GM21529 (cell line): Measurements from ENCODE around the gene PAEP.
"Not testable (repeated sequence)": the region's sequence is repeated elsewhere in the genome, so short reads cannot be mapped to it uniquely, and the experiment has no call there.

Experiments
- ATAC-seq: cut with Tn5 transposase; IDR thresholded peaks from one replicate; pipeline ENCODE4 v1.9.1; 2021; ENCODE audit not compliant: unreplicated experiment

PAEP gene

DNA sequence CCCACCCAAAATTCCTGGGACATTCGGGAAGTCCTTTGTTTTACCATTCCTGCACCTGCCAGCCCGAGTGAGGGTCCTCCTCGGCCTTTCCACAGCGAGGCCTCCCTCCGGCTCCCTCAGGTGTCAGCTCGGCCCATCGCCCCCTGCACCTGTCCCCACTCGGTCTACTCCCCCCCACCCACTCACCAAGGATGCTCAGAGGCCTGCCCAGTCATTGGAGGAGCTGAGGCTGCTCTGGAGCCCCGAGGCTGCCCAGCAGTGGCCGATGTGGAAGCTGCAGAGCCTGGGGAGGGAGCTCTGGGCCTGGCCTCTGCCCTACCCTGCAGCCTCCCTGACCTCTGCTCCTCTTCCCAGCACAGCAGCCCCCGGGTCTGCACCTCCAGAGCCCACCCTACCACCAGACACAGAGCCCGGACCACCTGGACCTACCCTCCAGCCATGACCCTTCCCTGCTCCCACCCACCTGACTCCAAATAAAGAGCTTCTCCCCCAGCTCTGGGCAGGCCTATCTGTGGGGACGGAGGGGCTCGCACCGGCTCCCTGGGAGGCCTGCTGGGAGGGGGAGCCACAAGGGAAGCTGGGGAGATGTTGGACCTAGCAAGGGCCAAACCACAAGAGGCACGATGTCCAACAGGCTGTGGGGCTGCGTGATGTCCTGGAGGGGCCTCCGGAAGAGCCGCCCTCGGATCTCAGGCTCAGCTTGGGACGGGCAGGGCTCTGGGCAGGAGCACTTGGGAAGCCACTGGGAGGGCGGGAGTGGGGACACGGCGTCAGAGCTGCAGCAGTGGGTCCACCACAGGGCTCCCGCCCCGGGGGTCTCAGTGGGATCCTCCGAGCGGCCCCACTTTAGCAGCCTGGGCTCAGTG is 11.8 kb upstream of the PAEP start:
- not testable (repeated sequence) for ATAC-seq

DNA sequence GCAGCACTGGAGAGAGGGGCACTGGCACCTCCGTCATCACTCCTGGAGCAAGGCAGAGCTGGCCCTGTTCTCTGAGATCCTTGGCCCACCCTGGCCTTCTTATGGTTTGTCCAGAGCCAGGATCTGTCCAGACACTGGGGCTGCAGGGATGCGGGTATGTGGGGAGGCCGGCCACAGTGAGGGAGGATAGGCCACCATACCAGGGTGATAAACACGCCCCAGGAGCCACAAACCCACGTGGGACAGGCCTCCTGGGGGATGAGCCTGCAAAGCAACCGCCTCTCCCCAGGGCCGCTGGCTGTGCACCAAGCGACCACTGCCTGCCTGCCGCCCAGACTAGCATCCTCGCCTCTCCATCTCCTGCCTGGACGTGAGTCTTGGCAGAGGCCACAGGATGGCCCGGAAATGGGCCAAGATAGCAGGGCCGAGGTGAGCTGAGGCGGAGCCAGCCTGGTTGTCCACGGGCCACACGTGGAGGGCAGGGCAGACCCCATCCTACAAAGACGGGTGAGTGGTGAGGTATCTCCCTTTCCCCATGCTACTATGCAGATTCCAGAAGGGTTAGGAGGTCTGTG is 11.1 kb upstream of the PAEP start:
- ATAC-seq, result no peak

DNA sequence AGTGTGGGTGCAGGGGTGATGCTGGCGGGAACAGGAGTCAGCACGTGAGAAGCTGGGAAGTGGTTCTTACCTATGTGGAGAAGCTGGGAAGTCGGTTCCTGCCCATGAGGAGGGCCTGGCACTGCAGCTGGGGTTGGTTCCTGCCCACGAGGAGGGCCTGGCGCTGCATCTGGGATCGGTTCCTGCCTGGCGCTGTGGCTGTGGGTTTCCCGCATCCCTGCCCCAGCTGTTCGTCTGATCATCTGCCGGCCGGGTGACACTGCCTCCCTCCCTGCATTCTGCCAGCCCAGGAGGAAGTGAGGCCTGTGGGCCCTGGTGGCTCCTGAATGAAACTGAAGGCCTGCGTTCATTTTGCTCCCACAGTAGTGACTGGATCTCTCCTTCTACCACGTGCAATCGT is 10.5 kb upstream of the PAEP start:
- ATAC-seq, result no peak

DNA sequence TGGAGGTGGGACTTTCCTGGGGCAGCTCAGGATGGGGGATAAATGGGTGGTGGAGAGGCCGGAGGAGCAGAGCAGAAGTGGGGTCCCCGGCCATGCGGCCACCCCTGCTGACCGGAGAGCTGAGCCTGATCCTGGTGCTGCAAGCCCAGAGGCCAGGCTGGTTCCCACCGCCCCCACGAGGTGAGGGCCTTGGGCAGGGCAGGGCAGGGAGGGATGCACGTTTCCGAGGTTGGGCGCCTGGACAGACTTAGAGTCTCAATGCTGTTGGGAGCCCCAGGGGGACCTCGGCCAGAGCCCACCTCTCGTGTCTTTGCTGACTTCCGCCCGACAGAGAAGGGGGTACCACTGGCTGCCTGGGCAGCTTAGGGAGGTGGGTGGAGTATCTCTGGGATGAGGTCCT is 10.1 kb upstream of the PAEP start:
- no peak for ATAC-seq

DNA sequence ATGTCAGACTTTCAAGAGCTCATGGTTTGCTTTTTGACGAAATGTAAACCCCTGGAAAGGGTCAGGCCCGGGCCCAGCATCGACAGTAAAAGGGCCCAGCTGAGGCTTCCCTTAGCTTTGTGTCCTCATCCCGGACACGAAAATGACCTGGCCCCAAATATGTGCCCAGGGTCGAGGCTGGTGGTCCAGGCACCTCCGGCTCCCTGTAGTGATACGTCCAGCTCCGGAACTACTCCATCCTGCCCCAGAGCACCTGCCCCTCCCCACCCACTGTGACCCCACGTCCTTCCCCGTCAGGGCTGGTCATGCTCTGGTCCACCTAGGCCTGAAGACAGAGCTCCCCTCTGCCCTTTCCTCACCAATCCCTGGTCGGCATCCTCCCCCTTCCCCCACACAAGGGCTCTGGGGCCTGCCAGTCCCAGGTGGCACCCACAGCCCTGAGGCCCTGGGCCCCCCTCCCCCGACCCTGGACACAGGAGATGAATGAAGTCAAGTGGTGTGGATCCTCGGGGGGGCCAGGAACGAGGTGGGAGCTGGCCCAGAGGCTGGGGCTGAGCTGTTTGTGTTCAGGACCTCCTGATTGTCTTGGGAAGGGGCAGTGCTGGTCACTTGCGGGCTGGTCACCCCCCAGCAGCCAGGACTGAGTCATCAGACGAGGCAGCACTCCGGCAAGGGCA is 9.4 kb upstream of the PAEP start:
- ATAC-seq, result no peak

DNA sequence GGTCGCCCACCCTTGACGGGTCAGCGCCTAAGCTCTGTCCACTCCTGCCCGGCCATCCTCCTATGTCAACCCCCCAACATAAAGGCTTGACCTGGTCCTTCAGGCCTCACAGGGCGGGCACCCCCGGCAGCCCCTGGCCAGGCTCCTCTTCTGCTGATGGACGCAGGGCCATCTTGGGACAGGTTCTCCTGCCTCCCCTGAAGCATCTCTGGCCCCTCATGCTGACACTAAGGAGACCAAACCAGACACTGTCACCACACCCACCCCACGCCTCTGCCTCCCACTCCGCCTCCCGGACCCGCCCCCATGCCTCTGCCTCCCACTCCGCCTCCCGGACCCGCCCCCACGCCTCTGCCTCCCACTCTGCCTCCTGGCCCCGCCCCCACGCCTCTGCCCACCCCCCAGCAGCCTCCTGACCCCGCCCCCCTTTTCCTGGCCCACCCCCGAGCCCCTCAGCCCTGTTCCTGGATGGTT is 8.8 kb upstream of the PAEP start:
- no peak for ATAC-seq

DNA sequence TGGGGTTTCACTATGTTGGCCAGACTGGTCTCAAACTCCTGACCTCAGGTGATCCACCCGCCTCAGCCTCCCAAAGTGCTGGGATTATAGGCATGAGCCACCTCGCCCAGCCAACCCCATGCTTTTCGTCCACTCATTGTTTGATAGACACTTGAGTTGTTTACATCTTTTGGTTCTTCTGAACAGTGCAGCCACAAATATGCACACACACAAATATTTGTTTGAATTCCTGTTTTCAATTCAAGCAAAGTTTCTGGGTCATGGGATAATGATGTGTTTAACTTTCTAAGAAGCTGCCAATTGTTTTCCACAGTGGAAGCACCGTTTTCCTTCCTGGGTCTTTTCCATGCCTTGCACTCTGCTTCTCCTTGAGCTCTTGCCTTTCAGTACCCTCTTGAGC is 6.8 kb upstream of the PAEP start:
- ATAC-seq, result no peak

DNA sequence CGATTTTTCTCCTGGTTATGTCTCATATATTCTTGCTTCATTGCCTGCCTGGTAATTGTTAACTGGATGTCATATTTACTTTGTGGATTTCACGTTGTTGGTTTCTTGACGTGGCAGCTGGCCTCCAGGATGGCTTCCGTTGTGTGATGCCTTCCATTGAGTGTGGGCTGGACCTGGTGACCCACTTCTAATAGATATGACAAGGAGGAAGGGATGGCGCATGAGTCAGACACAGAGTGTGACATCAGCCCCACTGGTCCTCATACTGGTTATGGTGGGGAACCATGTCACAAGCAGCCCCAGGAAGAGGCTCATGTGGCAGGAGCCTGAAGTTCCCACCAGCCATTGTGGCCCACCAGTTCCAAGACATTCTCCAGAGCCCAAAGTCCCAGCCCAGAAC is 6.4 kb upstream of the PAEP start:
- ATAC-seq, result no peak

DNA sequence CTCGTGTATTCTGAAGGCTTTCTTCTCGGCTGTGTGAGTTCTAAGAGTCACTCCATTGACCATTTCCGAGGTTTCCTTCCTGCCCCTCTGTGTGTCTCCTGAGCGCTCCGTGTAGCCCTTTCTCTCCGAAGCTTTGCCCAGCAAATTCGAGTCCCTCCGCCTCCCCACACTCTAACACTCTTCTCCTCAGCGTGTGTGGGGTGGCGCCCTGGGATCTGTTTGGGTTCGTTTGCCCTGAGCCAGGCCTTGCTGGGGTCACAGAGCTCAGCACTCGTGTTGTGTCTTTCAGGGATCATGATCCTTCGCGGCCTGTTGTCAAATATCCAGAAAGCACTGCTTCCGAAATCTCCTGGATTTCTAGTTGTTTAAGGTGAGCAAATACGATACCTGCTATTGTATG is 5.6 kb upstream of the PAEP start:
- no peak for ATAC-seq

DNA sequence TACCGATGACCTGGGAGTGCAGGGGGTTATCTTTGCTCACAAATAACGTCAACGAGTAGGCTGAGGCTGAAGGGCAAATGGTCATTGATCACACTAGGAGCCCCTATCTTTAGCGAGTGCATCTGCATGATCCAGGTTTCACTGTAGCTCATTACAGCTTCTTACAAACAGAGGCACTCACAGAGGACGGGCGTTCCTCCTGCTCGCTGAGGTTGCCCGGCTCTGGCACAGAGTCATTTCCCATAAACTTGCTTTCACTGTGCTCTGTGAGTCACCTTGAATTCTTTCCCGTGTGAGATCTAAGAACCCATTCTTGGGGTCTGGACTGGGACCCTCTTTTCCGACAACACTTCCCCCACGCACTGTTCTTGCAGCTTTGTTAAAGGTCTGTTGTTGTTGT is 1.9 kb upstream of the PAEP start:
- ATAC-seq, result no peak

DNA sequence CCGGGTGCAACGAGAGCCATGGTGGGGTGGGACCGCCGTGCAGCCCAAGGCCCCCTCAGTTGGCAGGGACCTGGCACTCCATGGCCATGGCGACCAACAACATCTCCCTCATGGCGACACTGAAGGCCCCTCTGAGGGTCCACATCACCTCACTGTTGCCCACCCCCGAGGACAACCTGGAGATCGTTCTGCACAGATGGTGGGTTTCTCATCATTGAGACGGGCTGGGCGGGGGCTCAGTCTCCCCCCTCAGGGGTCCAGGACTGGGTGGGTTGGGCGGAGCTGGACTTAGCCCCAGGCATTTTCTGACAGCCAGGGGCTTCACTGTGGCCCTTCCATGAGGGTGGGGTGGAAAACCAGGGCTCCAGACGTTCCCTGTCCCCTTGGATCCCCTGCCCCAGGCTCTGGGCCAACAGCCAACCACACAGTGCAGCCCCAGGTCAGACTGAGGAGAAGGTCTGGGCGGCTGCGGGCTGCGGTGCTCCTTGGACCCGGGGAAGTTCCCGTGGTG is 734 bp downstream of the PAEP start:
- no peak for ATAC-seq

DNA sequence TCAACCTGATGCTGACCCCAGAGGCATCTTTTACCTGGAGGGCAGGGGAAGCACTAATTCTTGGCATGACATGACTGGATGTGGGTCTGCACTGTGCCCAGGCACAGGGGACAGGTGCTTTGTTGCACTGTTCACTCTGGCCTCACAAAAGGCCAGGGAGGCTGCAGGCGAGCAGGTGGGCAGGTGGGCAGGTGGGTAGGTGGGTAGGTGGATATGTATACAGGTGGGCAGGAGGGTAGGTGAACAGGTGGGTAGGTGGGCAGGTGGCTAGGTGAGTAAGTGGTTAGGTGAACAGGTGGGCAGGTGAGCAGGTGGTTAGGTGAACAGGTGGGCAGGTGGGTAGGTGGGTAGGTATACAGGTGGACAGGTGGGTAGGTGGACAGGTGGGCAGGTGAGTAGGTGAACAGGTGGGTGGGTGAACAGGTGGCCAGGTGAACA is 1.5 kb downstream of the PAEP start:
- no peak for ATAC-seq

DNA sequence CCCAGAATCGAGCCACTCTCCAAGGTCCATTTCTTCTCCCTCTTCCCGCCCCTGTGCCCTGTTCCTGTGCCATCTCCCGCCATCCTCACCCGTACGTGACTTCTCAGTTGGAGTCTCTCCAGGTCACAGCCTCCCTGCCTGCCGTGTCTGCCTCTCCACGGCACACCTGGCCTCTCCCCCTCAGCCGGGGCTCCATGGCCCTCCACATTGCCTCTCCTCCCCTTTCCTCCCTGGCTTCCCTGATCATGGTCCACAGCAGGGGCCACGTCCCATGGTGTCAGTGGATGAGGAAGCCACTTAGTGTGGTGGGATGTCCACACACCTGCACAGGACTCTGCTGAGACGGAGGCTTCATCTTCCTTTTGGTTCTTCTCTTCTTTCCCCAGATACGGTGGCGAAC is 2.3 kb downstream of the PAEP start:
- ATAC-seq, result no peak

DNA sequence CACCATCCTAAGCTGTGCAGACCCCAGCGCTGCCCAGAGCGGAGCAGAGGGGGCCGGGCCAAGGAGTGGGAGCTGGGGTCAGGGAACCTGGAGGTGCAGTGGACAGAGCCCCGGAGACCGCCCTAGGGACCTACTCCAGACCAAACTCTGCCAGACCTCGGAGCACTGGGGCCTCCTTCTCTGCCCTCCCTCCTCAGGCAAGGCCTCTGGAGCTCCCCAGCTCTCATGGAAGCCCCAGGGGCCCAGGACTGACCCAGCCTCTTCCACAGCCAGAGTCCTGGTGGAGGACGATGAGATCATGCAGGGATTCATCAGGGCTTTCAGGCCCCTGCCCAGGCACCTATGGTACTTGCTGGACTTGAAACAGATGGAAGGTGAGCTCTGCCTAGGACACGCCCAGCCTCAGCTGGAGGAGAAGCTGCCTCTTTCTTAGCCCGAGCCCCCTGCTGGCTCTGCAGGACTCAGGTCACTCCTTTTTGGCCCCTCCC is 3.6 kb downstream of the PAEP start:
- ATAC-seq, result no peak

DNA sequence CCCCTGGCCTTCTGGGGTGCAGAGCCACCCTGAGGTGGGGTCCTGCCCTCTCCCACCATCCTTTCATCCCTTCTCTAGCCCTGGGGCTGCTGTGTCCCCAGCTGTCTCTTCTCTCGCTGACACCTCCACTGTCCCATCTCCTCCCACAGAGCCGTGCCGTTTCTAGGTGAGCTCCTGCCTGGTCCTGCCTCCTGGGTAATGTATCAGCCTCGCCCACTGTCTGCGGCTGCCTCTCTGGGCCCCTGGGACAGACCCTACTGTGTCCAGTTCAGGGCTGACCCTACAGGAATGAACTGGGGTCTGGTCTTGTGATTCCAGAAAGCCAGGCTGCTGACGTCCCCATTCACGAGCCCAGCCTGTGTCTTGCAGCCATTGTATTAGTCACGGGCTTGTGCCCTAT is 4.1 kb downstream of the PAEP start:
- no peak for ATAC-seq

DNA sequence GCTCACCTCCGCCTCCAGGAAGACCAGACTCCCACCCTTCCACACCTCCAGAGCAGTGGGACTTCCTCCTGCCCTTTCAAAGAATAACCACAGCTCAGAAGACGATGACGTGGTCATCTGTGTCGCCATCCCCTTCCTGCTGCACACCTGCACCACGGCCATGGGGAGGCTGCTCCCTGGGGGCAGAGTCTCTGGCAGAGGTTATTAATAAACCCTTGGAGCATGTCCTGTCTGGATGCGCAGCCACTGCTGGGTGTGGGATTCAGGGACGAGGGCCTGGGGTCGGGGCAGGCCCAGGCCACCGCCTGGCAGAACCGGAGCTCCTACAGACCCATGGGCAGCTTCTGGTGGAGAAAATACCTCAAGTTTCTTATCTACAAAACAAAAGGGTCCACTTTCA is 5.0 kb downstream of the PAEP start:
- no peak for ATAC-seq

DNA sequence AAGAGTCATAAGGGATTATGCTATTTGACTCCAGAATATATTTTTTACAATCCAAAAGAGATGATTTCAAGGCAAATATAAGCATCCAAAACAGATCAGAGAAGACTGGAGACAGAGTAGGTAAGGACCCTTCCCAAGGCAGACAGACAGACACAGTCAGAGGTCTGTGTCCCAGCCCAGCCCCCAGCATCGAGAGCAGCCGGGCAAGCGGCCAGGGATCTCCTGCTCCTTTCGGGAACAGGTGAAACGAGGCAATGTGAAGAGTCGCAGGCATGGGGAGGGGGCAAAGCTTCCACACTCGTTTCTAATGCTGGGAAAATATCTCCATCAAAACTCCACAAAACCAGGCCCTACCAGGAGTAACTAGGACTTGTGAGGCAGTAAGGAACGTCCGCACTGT is 5.8 kb downstream of the PAEP start:
- ATAC-seq, result no peak

DNA sequence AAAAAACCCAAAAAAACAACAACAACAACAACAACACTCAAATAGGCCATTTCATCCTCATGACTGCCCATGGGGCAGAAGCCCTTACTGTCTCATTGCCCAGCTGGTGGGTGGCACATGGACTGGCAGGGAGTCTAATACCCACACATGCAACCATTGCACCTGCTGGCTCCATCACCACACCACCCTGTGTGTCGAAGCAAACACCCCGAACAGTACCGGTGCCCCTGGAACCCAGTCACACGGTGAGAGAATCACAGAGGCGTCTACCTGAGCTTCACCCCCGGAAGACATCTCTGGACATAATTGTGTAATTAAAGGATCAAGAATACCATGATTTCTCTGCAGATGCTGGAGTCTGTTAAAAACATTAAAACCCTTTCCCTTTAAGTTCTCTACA is 6.5 kb downstream of the PAEP start:
- ATAC-seq, result no peak

DNA sequence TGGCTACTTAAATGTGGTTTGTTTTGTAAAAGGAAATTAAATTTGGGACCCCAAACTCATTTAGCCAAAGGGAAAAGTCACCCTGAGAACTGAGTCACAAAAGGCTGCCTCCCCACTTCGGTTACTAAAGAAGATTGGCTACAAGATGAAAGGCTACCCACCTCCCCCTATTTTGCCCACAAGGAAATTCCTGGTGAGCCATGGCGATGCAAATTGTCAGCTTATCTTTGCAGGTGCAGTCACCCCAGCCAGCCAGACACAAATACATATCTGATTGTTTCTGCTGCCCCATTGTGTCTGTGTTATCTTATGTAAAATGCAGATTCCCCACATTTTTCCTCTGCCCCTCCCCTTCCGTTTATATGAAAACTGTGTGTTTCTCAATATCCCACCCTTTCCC is 8.9 kb downstream of the PAEP start:
- no peak for ATAC-seq

DNA sequence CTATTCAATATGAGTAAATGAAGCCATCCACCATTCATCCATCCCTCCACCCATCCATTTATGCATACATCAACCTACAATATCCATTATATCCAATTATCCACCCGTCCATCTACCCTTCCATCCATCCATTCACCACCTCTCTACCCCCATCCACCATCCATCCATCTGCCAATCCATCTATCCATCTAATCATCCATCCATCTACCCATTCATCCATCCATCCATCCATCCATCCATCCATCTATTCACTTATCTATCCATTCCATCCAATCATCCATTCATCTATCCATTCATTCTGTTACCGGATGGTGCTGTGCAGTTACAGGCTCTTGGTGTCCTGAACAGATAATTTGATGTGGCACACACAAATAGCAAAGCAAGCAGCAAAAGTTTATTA is 10.7 kb downstream of the PAEP start:
- no peak for ATAC-seq

DNA sequence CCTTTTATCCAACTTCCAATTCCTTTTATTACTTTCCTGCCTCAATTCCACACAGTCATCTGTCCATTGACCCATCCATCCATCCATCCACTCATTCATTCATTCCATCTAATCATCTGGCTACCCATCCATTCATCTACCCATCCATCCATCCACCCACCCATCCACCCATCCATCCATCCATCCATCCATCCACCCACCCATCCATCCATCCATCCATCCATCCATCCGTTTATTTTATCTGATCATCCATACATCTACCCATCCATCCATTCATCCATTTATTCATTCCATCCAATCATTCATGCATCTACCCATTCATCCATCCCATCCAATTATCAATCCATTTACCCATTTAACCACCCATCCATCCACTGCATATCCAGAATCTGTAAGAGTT is 11.6 kb downstream of the PAEP start:
- no peak for ATAC-seq

DNA sequence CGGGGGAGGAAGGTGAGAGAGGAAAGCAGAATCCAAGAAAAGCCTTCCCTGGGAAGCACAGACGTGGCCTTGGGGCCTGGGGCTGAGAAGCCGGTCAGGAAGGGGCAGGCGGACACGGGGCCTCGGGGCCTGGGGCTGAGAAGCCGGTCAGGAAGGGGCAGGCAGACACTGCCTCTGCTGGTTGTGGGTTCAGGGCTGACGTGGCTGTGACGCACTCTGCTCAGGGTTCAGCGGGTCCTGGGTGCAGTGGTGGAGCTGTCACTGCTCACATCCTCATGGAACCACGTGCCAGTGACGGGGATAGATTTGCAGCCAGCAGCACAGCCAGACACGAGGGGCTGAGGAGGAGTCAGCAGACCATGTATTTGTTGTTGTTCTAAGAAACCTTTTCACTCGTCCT is 12.8 kb downstream of the PAEP start:
- no peak for ATAC-seq
